ENCODE results near the gene SRSF1.
"Not testable (repeated sequence)": the region's sequence is repeated elsewhere in the genome, so short reads cannot be mapped to it uniquely, and the experiment has no call there.

SRSF1 gene

DNA sequence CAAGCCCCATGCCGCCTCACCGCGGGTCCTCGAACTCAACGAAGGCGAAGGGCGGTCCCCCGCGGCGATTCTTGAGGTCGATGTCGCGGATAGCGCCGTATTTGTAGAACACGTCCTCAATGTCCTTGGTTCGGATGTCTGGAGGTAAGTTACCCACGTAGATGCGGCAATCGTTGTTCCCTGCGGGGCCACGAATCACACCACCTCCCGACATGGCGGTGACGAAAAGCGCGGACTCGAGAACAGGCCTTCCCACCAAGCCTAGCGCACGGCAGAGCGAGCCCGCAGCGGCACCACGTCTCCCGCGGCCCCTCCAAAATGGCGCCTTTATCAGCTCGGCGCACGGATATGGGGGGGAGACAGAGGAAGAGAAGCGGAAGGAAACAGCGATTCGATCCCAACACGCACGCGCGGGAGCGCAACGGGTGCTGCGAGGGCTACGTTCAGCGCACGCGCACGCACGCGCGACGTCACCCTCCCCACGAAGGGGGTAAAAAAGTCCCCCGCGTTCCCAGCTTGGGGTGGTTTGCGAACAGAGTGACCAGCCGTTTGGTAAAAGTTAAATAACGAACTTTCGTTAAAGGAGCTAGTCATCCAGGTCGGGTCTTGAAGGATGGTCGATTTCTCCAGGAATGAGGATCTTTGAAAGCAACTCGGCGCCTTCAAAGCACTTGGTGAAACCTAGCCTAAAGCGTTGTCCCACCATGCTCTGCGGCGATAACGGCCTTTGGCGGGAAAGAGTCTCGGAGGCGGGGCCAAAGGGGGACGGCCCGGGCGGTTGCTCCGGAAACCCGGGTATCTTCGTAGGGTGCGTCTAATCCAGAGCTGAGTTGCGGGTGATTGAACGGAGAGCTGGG is at the start of gene SRSF1:
Gene SRSF1 (minus strand): TSS at position 323 of the 857 bp plus-strand sequence. CDS start 109 bp downstream, at position 214.
- TF ChIP-seq POLR2A (IDR thresholded peaks at IDR 0.05; ENCODE audit: low read depth, low read length): peak; percentile 98
- peak; percentile 83 for FAIRE-seq
- peak; percentile 94 for DNase-seq (ENCODE audit: insufficient read length, low spot score)

DNA sequence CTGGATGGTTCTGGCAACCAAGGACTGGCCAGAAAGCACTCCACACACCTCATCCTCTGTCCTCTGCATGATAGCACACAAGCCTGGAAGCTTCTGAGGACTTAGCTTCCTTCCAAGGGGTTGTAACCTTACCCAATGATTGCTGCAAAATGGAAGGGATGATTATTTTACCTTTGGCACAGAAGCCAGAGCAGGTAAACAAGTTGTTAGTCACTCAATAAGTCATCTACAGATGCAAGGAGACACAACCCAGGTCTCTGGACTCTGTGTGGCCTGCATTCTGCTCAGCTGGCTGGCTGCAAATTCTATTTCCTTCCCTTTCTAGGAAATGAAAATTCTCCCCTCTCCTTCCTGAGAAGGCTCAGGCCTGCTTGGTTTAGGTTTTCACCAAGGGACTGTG is 49.4 kb upstream of the SRSF1 start:
- TF ChIP-seq POLR2A (IDR thresholded peaks at IDR 0.05; ENCODE audit: low read depth, low read length): no peak
- FAIRE-seq (no peak), DNase-seq (ENCODE audit: insufficient read length, low spot score) (no peak)

GRCh38 chr17:58054641-58055040 is 47.6 kb upstream of the SRSF1 start:
- TF ChIP-seq POLR2A (IDR thresholded peaks at IDR 0.05; ENCODE audit: low read depth, low read length): no peak
- DNase-seq (ENCODE audit: insufficient read length, low spot score) (no peak), FAIRE-seq (no peak)

DNA sequence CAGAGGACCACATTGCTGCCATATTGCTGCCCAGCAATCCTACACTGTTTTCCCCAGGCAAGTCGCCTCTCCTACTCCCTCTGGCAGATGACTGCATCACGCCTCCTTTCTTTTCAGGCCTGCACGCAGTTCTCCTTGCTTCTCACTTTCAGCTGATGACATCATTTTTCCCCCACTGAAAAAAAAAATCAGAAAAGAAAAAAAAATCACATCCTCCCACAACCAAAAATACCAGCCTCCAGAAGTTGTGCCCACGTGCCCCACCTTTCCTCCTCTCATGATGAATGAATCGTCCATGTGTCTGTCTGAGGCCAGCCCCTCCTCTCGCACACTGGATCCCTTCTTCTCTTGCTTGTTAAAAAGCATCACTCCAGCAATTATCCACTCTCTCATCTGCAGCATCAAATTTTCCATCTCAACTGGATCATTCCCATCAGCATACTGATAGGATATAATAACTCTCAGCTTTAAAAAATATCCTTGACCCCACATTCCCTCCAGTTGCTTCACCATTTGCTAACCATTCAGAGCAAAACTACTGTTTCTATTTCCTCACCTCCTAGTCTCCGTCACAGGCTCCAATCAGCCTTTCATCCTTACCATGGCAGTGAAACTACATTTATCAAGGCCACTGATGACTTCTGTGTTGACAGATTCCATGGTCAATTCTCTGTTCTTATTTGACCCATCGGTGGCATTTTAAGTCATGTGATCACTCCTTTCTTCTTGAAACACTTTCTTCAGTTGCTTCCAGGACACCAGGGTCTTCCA is 46.1 kb upstream of the SRSF1 start:
- no peak for DNase-seq (ENCODE audit: insufficient read length, low spot score)
- no peak for TF ChIP-seq POLR2A (IDR thresholded peaks at IDR 0.05; ENCODE audit: low read depth, low read length)
- no peak for FAIRE-seq

GRCh38 chr17:58052407-58052806 is 45.4 kb upstream of the SRSF1 start:
- no peak for DNase-seq (ENCODE audit: insufficient read length, low spot score)
- TF ChIP-seq POLR2A (IDR thresholded peaks at IDR 0.05; ENCODE audit: low read depth, low read length): no peak
- no peak for FAIRE-seq

DNA sequence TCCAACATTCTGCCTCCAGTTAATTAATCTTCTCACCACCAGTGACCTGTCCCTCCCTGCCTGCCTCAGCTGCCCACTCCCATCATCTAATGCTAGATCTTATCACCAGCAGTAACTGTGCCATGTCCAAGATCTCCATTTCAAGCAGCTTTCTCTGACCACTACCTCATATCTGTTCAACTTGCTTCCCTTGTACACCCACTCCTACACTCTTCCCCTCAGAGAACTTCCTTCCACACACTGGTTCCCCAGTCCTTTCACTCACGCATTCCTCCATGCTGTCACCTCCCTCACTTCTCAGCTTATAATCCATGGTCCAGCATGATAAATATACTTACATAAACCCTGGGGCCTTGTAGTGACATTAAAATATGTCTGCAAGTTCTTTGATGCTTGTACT is 44.4 kb upstream of the SRSF1 start:
- TF ChIP-seq POLR2A (IDR thresholded peaks at IDR 0.05; ENCODE audit: low read depth, low read length): no peak
- DNase-seq (ENCODE audit: insufficient read length, low spot score): no peak
- FAIRE-seq: no peak

GRCh38 chr17:58050966-58051365 is 43.9 kb upstream of the SRSF1 start:
- FAIRE-seq (no peak), DNase-seq (ENCODE audit: insufficient read length, low spot score) (no peak)
- no peak for TF ChIP-seq POLR2A (IDR thresholded peaks at IDR 0.05; ENCODE audit: low read depth, low read length)

DNA sequence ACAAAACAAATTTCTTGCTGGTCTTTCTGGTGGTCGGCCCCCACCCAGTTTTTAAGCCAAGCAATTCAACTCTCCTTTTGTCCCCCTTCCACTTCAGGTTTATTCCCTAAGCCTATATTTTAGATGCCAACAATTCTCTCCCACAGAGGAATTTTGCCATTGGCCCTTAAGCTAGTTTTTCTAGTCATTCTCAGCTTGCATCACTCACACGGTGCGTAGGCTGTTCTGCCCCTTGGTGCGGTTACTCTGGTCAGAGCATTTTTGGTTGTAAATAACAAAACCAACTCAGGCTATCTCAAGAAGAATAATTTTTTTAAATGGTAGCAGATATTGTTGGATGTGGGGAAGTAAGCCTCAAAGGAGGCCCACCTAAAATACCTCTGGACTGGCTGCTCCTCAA is 42.5 kb upstream of the SRSF1 start:
- DNase-seq (ENCODE audit: insufficient read length, low spot score): no peak
- no peak for TF ChIP-seq POLR2A (IDR thresholded peaks at IDR 0.05; ENCODE audit: low read depth, low read length)
- FAIRE-seq: no peak

DNA sequence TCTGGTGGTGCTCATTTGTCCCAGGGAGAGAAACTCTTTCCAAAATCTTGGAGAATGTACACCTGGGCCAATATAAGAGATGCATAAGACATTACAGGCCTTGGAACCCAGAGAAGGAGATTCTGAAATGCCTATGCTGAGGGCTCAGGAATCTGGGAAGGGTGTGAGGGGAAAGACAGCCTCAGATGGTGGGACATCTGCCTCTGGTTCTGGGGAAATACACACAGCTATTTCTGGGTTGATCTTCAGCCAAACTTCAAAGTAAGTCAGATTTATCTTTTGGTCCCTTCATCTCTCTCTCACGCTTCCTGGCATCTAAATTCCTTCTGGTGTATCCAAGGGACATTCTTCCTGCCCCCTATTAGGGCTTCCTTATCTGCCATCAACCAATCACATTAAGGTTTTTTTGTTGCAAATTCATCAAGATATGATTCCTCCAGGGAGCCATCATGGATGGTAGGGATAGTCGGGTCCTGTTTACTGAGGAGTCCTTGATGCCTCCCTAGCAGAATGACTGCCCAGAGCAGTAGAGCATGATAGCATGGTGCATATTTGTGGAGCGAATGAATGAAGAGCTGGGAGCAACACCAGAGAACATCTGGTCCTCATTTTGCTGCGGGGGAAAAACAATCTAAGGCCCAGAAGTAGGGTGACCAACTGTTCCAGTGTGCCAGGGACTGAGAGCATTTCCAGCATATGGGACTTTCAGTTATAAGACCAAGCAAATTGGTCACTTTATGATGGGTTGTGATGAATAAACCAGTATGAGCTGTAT is 40.5 kb upstream of the SRSF1 start:
- FAIRE-seq (no peak), DNase-seq (ENCODE audit: insufficient read length, low spot score) (no peak)
- TF ChIP-seq POLR2A (IDR thresholded peaks at IDR 0.05; ENCODE audit: low read depth, low read length): no peak

- DNase-seq (ENCODE audit: insufficient read length, low spot score) (no peak), FAIRE-seq (no peak)
- no peak for TF ChIP-seq POLR2A (IDR thresholded peaks at IDR 0.05; ENCODE audit: low read depth, low read length)
These were observed 39.4 kb upstream of the SRSF1 start for GRCh38 chr17:58046239-58047094.

- FAIRE-seq; DNase-seq (ENCODE audit: insufficient read length, low spot score): not testable (repeated sequence)
These were observed 37.2 kb upstream of the SRSF1 start for GRCh38 chr17:58044256-58044655.

- FAIRE-seq (no peak), DNase-seq (ENCODE audit: insufficient read length, low spot score) (no peak)
These were observed 36.5 kb upstream of the SRSF1 start for GRCh38 chr17:58043221-58044181.

More at GRCh38 chr17:58043221-58044181, 36.5 kb upstream of the SRSF1 start:
- no peak for TF ChIP-seq POLR2A (IDR thresholded peaks at IDR 0.05; ENCODE audit: low read depth, low read length)
